ENCODE data around the gene FOXR2.

DNA sequence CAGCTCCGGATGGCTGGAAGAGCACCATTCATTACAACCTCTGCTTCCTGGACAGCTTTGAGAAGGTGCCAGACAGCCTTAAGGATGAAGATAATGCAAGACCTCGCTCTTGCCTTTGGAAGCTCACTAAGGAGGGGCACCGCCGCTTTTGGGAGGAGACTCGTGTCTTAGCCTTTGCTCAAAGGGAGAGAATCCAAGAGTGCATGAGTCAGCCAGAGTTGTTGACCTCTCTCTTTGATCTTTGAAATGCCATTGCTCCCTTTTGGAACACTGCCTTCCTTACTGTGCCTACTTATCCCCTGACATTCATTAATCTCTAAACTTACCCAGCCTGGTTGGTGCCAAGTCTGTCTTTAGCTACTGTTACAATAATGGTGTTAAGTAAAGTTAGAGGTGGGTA is 1.2 kb downstream of the FOXR2 start:
- TF ChIP-seq EZH2 (IDR thresholded peaks at IDR 0.05): no peak
- TF ChIP-seq, protein P1, sequence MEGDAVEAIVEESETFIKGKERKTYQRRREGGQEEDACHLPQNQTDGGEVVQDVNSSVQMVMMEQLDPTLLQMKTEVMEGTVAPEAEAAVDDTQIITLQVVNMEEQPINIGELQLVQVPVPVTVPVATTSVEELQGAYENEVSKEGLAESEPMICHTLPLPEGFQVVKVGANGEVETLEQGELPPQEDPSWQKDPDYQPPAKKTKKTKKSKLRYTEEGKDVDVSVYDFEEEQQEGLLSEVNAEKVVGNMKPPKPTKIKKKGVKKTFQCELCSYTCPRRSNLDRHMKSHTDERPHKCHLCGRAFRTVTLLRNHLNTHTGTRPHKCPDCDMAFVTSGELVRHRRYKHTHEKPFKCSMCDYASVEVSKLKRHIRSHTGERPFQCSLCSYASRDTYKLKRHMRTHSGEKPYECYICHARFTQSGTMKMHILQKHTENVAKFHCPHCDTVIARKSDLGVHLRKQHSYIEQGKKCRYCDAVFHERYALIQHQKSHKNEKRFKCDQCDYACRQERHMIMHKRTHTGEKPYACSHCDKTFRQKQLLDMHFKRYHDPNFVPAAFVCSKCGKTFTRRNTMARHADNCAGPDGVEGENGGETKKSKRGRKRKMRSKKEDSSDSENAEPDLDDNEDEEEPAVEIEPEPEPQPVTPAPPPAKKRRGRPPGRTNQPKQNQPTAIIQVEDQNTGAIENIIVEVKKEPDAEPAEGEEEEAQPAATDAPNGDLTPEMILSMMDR (IDR thresholded peaks at IDR 0.05): no peak

All from neural progenitor cell (in vitro differentiated cells).